Trophoblast cell (in vitro differentiated cells and primary cell): ENCODE data around the gene TMEM132D.

Experiments used
- DNase-seq, 2 donors: peaks; one replicate each; pipeline ENCODE4 v3.0.0-alpha.2; 2016
- H2AFZ ChIP-seq: 2 replicates; pipeline ENCODE4 v1.6.1; 2013; ENCODE audit warnings: low read length, moderate library complexity, mild to moderate bottlenecking; ENCODE audit not compliant: insufficient read depth, poor library complexity
- H2AK5ac ChIP-seq: 2 replicates; pipeline ENCODE4 v1.6.1; 2013; ENCODE audit warnings: mild to moderate bottlenecking, low read length
- H2BK120ac ChIP-seq: 2 replicates; pipeline ENCODE4 v1.6.1; 2013; ENCODE audit warnings: low read length, mild to moderate bottlenecking, moderate library complexity; ENCODE audit not compliant: insufficient read depth, poor library complexity
- H2BK12ac ChIP-seq: 2 replicates; pipeline ENCODE4 v1.6.1; 2013; ENCODE audit warnings: mild to moderate bottlenecking, low read length, moderate library complexity
- H2BK5ac ChIP-seq: 2 replicates; pipeline ENCODE4 v1.6.1; 2013; ENCODE audit warnings: low read length, low read depth, moderate library complexity, mild to moderate bottlenecking; ENCODE audit not compliant: poor library complexity
- H3K14ac ChIP-seq: 2 replicates; pipeline ENCODE4 v1.6.1; 2013; ENCODE audit warnings: mild to moderate bottlenecking, low read length
- H3K18ac ChIP-seq: 2 replicates; pipeline ENCODE4 v1.6.1; 2013; ENCODE audit warnings: mild to moderate bottlenecking, low read length
- H3K23ac ChIP-seq: 2 replicates; pipeline ENCODE4 v1.6.1; 2013; ENCODE audit warnings: low read length
- H3K27ac ChIP-seq: 2 replicates; pipeline ENCODE4 v1.5.1; 2013; ENCODE audit warnings: low read depth, mild to moderate bottlenecking, inconsistent platforms, low read length, moderate library complexity
- H3K27me3 ChIP-seq: 2 replicates; pipeline ENCODE4 v1.6.1; 2013; ENCODE audit warnings: inconsistent platforms, mild to moderate bottlenecking, low read length, moderate library complexity; ENCODE audit not compliant: insufficient read depth
- H3K36me3 ChIP-seq, 2 experiments: 1 replicate in 1 of 2; 2 replicates in 1 of 2; pipeline ENCODE4 v1.6.1; 2013; ENCODE audit warnings: low read length in 2 of 2, mild to moderate bottlenecking in 2 of 2, moderate library complexity in 1 of 2; ENCODE audit not compliant: insufficient read depth in 2 of 2, control insufficient read depth in 1 of 2
- H3K4ac ChIP-seq: 2 replicates; pipeline ENCODE4 v1.6.1; 2013; ENCODE audit warnings: low read depth, mild to moderate bottlenecking, low read length, moderate library complexity
- H3K4me1 ChIP-seq, 2 experiments: 1 replicate in 1 of 2; 2 replicates in 1 of 2; pipeline ENCODE4 v1.6.1; 2013; ENCODE audit warnings: low read length in 2 of 2, mild to moderate bottlenecking in 2 of 2, moderate library complexity in 1 of 2; ENCODE audit not compliant: insufficient read depth in 2 of 2, control insufficient read depth in 1 of 2
- H3K4me2 ChIP-seq: 2 replicates; pipeline ENCODE4 v1.6.1; 2013; ENCODE audit warnings: inconsistent platforms, mild to moderate bottlenecking, low read length, moderate library complexity
- H3K4me3 ChIP-seq: 2 replicates; pipeline ENCODE4 v1.5.1; 2013; ENCODE audit warnings: mild to moderate bottlenecking, low read depth, low read length, inconsistent platforms
- H3K79me1 ChIP-seq: one replicate; pipeline ENCODE4 v1.6.1; 2013; ENCODE audit warnings: low read length
- H3K79me2 ChIP-seq: 2 replicates; pipeline ENCODE4 v1.6.1; 2013; ENCODE audit warnings: low read length, mild to moderate bottlenecking; ENCODE audit not compliant: control insufficient read depth, insufficient read depth, poor library complexity
- H3K9ac ChIP-seq: 2 replicates; pipeline ENCODE4 v1.6.1; 2013; ENCODE audit warnings: mild to moderate bottlenecking, low read length
- H3K9me3 ChIP-seq: 2 replicates; pipeline ENCODE4 v1.6.1; 2013; ENCODE audit warnings: low read depth, mild to moderate bottlenecking, control low read depth, inconsistent platforms, low read length; ENCODE audit not compliant: insufficient read depth
- H4K12ac ChIP-seq: 2 replicates; pipeline ENCODE4 v1.6.1; 2013; ENCODE audit warnings: low read depth, mild to moderate bottlenecking, low read length, moderate library complexity
- H4K8ac ChIP-seq: 2 replicates; pipeline ENCODE4 v1.6.1; 2013; ENCODE audit warnings: low read depth, mild to moderate bottlenecking, low read length, moderate library complexity
- H4K91ac ChIP-seq: one replicate; pipeline ENCODE4 v1.6.1; 2013; ENCODE audit warnings: low read depth, mild to moderate bottlenecking, low read length, moderate library complexity
- WGBS: extraction: QIAGEN DNeasy Blood & Tissue Kit; methylation state at CpG from one replicate; pipeline ENCODE4 v1.1.7; 2013; ENCODE audit warnings: missing lambda C conversion rate; ENCODE audit not compliant: insufficient read length, insufficient coverage; ENCODE audit errors: extremely low coverage; 5-methylcytosine and 5-hydroxymethylcytosine counted together

The TMEM132D gene

GRCh38 chr12:129750421-129750820 lies 153.4 kb downstream of the TMEM132D start:
- Histone ChIP-seq H2BK120ac (no peak overlapping the region), H3K18ac (no peak overlapping the region), H3K79me1 (no peaks in the 10 kb centered on the region), H3K4ac (no peak overlapping the region), H3K27me3 (no peaks in the 10 kb centered on the region), H3K9ac (no peak overlapping the region), H3K4me3 (no peak overlapping the region), H3K23ac (no peak overlapping the region), H4K8ac (no peak overlapping the region), H2BK12ac (no peak overlapping the region), H2BK5ac (no peak overlapping the region), H4K91ac (no peak overlapping the region), H3K79me2 (no peaks in the 10 kb centered on the region), H2AK5ac (no peak overlapping the region), H3K27ac (no peak overlapping the region), H3K14ac (no peak overlapping the region), H3K4me1 (no peaks in the 10 kb centered on the region), H3K9me3 (peaks cover 3% of the 10 kb centered on the region), H3K36me3 (no peaks in the 10 kb centered on the region), H4K12ac (no peak overlapping the region), H2AFZ (no peak overlapping the region), H3K4me2 (no peak overlapping the region)
- peak; percentile 52 to 69 for DNase-seq
- no CpG with 5 or more reads among the region's 3 CpGs for WGBS

- H3K79me1 ChIP-seq, result no peaks in the 10 kb centered on the region
- H3K9ac ChIP-seq, result no peak overlapping the region
- H3K18ac ChIP-seq, result no peak overlapping the region
- H3K27me3 ChIP-seq, result no peaks in the 10 kb centered on the region
- no peaks in the 10 kb centered on the region for H3K4me1 ChIP-seq
- peaks cover 3% of the 10 kb centered on the region for H3K9me3 ChIP-seq
- no peaks in the 10 kb centered on the region for H3K79me2 ChIP-seq
- no CpG with 5 or more reads among the region's 4 CpGs for WGBS
- no peak overlapping the region for H2BK12ac ChIP-seq
- H4K8ac ChIP-seq, result no peak overlapping the region
- no peak overlapping the region for H4K91ac ChIP-seq
- no peak overlapping the region for H3K14ac ChIP-seq
- H2AK5ac ChIP-seq, result no peak overlapping the region
- no peak overlapping the region for H3K4me2 ChIP-seq
- H3K23ac ChIP-seq, result no peak overlapping the region
- H3K4me3 ChIP-seq, result no peak overlapping the region
- DNase-seq, result no peak
- no peak overlapping the region for H2BK5ac ChIP-seq
- H3K4ac ChIP-seq, result no peak overlapping the region
- H2AFZ ChIP-seq, result no peak overlapping the region
- no peak overlapping the region for H3K27ac ChIP-seq
- H3K36me3 ChIP-seq, result no peaks in the 10 kb centered on the region
- H4K12ac ChIP-seq, result no peak overlapping the region
- H2BK120ac ChIP-seq, result no peak overlapping the region
Measured at GRCh38 chr12:129746318-129746717, 157.5 kb downstream of the TMEM132D start.

GRCh38 chr12:129729170-129729569 lies 174.7 kb downstream of the TMEM132D start:
- Histone ChIP-seq H3K79me1 (no peaks in the 10 kb centered on the region), H3K27me3 (no peaks in the 10 kb centered on the region), H3K4me3 (no peak overlapping the region), H3K36me3 (no peaks in the 10 kb centered on the region), H4K8ac (no peak overlapping the region), H3K79me2 (no peaks in the 10 kb centered on the region), H2AK5ac (no peak overlapping the region), H3K23ac (no peak overlapping the region), H2BK5ac (no peak overlapping the region), H3K9me3 (no peaks in the 10 kb centered on the region), H3K4ac (no peak overlapping the region), H3K18ac (no peak overlapping the region), H4K91ac (no peak overlapping the region), H4K12ac (no peak overlapping the region), H2BK120ac (no peak overlapping the region), H3K14ac (no peak overlapping the region), H3K27ac (no peak overlapping the region), H2BK12ac (no peak overlapping the region), H3K4me1 (no peaks in the 10 kb centered on the region), H2AFZ (no peak overlapping the region), H3K4me2 (no peak overlapping the region), H3K9ac (no peak overlapping the region)
- no CpG with 5 or more reads among the region's 2 CpGs for WGBS
- no peak for DNase-seq

DNA sequence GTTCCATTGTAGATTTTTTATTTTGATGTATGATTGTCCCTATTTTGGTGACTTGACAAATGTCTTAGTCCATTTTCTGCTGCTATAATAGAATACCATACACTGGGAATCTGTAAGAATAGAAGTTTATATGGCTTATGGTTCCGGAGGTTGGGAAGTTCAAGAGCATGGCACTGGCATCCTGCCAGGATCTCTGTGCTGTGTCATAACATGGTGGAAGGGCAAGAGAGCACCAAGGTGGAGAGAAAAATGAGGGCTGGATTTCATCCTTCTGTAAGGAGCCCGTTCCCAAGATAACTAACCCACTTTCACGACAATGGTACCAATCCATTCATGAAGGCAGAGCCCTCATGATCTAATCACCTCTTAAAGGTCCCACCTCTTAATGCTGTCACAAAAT lies 176.7 kb downstream of the TMEM132D start:
- Histone ChIP-seq H3K4ac (no peak overlapping the region), H3K23ac (no peak overlapping the region), H3K4me1 (no peaks in the 10 kb centered on the region), H4K91ac (no peak overlapping the region), H2BK5ac (no peak overlapping the region), H3K18ac (no peak overlapping the region), H3K14ac (no peak overlapping the region), H3K27ac (no peak overlapping the region), H4K12ac (no peak overlapping the region), H2AFZ (no peak overlapping the region), H3K9me3 (no peaks in the 10 kb centered on the region), H3K79me2 (no peaks in the 10 kb centered on the region), H2BK12ac (no peak overlapping the region), H3K4me2 (no peak overlapping the region), H2AK5ac (no peak overlapping the region), H3K4me3 (no peak overlapping the region), H3K9ac (no peak overlapping the region), H3K79me1 (no peaks in the 10 kb centered on the region), H3K27me3 (no peaks in the 10 kb centered on the region), H2BK120ac (no peak overlapping the region), H3K36me3 (no peaks in the 10 kb centered on the region), H4K8ac (no peak overlapping the region)
- WGBS, result no CpG with 5 or more reads among the region's 3 CpGs
- DNase-seq, result no peak
